ENCODE results near the gene M1AP.
A peak's percentile ranks its signal among the peaks of the same experiment; 100 is the strongest.

The M1AP gene

GRCh38 chr2:74555610-74556103 lies 92.5 kb downstream of the M1AP start:
- DNase-seq (ENCODE audit: low read depth in 2 of 2): no peak
- peak overlapping the region; percentile 93 to 95 for H3K4me3 ChIP-seq (replicated peaks in 1 of 2; ENCODE audit: low read depth in 2 of 2, low read length in 2 of 2)

GRCh38 chr2:74554820-74555531 lies 93.2 kb downstream of the M1AP start:
- H3K4me3 ChIP-seq (replicated peaks in 1 of 2; ENCODE audit: low read depth in 2 of 2, low read length in 2 of 2): peak overlapping the region; percentile 93 to 95
- peak; percentile 4 for TF ChIP-seq CTCF (IDR thresholded peaks at IDR 0.05; ENCODE audit: low read depth, low read length)
- DNase-seq (ENCODE audit: low read depth in 2 of 2): peak; percentile 46 to 51

More at GRCh38 chr2:74555610-74556103, 92.5 kb downstream of the M1AP start:
- TF ChIP-seq CTCF (IDR thresholded peaks at IDR 0.05; ENCODE audit: low read depth, low read length): no peak

- no peak for TF ChIP-seq CTCF (IDR thresholded peaks at IDR 0.05; ENCODE audit: low read depth, low read length)
- peak; percentile 92 to 95 for DNase-seq (ENCODE audit: low read depth in 2 of 2)
Observed at GRCh38 chr2:74553892-74554819, 94.0 kb downstream of the M1AP start, which contains the start of the genes DOK1 and LOXL3. TSS of gene DOK1 (plus strand) at chr2:74554720. CDS start at chr2:74554755, 35 bp downstream. TSS of gene LOXL3 (minus strand) at chr2:74553942. CDS start at chr2:74552634, 1,308 bp downstream.

GRCh38 chr2:74552914-74553811 lies 95.0 kb downstream of the M1AP start:
- TF ChIP-seq CTCF (IDR thresholded peaks at IDR 0.05; ENCODE audit: low read depth, low read length): no peak
- peak overlapping the region; percentile 93 to 95 for H3K4me3 ChIP-seq (replicated peaks in 1 of 2; ENCODE audit: low read depth in 2 of 2, low read length in 2 of 2)
- DNase-seq (ENCODE audit: low read depth in 2 of 2): peak; percentile 32 to 42

More at GRCh38 chr2:74553892-74554819, 94.0 kb downstream of the M1AP start, which contains the start of the genes DOK1 and LOXL3:
- peak within 1 kb of the TSS; percentile 93 to 95 for H3K4me3 ChIP-seq (replicated peaks in 1 of 2; ENCODE audit: low read depth in 2 of 2, low read length in 2 of 2)

- TF ChIP-seq CTCF (IDR thresholded peaks at IDR 0.05; ENCODE audit: low read depth, low read length): no peak
- peak overlapping the region in 1 of 2 donors; percentile 95 for H3K4me3 ChIP-seq (replicated peaks in 1 of 2; ENCODE audit: low read depth in 2 of 2, low read length in 2 of 2)
- peak in 1 of 2 donors; percentile 47 for DNase-seq (ENCODE audit: low read depth in 2 of 2)
Observed at GRCh38 chr2:74551942-74552913, 95.9 kb downstream of the M1AP start.
